ENCODE data around the gene GRM5.

- TF ChIP-seq EP300 (IDR thresholded peaks at IDR 0.05), result no peak
- TF ChIP-seq CTCF (IDR thresholded peaks at IDR 0.05), result no peak
These were observed 275.6 kb downstream of the GRM5 start for GRCh38 chr11:88790182-88790581.

Data from tibial nerve (tissue), 4 donors.